ENCODE data around the gene MYZAP. TPM values are rescaled to one million over a fixed set of nuclear protein-coding genes. Genes with fewer than 3 reads are reported as not detected.

The MYZAP gene
- total and polyA plus RNA-seq, 4 donors, result 0.50 to 1.8 (median 0.99) TPM

DNA sequence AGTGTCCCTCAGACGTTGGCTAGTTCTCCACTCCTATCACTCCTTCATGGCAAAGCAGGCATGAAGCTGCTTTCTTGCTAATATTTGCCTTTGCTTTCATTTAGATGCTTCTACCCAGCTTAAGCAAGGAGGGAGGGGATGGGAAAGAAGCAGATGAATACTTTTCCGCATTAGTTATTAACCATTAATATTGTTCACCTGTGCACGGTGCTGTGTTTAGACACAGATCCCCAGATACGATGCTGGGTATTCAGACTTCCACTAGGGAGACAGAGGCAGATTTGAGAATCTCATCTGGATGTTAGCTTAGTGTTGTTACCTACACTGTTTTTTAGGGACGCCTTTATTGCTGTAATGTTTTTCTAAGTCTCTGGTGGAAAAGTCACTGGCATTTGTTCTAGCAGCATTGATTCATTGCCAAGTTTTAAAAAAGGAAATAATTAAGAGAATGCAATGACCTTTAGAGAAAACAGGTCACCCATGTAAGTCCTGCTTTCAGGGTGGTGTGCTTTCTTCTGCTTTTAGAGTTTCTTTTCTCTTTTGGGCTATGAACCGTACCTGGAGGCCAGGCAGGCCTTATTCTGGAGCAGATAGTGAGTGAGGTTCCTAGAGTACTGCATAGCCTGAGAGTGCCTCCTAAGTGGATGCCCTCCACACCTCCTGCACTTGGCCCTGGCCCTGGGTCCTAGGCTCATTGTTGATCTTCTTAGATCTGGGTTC, 55.5 kb downstream of the MYZAP start:
- H3K36me3 ChIP-seq (ENCODE audit: control insufficient read depth in 4 of 4, insufficient read depth in 3 of 4, low read depth in 1 of 4, low read length in 3 of 4), result no peaks in the 10 kb centered on the region
- H3K4me3 ChIP-seq (ENCODE audit: low read depth in 1 of 3, low read length in 3 of 3), result no peak overlapping the region
- DNase-seq (ENCODE audit: low spot score), result no peak
- H3K27me3 ChIP-seq (ENCODE audit: control insufficient read depth in 4 of 4, insufficient read depth in 4 of 4, low read length in 3 of 4), result no peaks in the 10 kb centered on the region
- H3K9me3 ChIP-seq (ENCODE audit: control insufficient read depth in 4 of 4, low read length in 3 of 4), result no peaks in the 10 kb centered on the region
- TF ChIP-seq, protein P1, sequence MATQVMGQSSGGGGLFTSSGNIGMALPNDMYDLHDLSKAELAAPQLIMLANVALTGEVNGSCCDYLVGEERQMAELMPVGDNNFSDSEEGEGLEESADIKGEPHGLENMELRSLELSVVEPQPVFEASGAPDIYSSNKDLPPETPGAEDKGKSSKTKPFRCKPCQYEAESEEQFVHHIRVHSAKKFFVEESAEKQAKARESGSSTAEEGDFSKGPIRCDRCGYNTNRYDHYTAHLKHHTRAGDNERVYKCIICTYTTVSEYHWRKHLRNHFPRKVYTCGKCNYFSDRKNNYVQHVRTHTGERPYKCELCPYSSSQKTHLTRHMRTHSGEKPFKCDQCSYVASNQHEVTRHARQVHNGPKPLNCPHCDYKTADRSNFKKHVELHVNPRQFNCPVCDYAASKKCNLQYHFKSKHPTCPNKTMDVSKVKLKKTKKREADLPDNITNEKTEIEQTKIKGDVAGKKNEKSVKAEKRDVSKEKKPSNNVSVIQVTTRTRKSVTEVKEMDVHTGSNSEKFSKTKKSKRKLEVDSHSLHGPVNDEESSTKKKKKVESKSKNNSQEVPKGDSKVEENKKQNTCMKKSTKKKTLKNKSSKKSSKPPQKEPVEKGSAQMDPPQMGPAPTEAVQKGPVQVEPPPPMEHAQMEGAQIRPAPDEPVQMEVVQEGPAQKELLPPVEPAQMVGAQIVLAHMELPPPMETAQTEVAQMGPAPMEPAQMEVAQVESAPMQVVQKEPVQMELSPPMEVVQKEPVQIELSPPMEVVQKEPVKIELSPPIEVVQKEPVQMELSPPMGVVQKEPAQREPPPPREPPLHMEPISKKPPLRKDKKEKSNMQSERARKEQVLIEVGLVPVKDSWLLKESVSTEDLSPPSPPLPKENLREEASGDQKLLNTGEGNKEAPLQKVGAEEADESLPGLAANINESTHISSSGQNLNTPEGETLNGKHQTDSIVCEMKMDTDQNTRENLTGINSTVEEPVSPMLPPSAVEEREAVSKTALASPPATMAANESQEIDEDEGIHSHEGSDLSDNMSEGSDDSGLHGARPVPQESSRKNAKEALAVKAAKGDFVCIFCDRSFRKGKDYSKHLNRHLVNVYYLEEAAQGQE (IDR thresholded peaks at IDR 0.05), result no peak
- TF ChIP-seq FOXA2 (IDR thresholded peaks at IDR 0.05) (no peak), HNF4G (IDR thresholded peaks at IDR 0.05) (no peak)
- TF ChIP-seq, protein P2, sequence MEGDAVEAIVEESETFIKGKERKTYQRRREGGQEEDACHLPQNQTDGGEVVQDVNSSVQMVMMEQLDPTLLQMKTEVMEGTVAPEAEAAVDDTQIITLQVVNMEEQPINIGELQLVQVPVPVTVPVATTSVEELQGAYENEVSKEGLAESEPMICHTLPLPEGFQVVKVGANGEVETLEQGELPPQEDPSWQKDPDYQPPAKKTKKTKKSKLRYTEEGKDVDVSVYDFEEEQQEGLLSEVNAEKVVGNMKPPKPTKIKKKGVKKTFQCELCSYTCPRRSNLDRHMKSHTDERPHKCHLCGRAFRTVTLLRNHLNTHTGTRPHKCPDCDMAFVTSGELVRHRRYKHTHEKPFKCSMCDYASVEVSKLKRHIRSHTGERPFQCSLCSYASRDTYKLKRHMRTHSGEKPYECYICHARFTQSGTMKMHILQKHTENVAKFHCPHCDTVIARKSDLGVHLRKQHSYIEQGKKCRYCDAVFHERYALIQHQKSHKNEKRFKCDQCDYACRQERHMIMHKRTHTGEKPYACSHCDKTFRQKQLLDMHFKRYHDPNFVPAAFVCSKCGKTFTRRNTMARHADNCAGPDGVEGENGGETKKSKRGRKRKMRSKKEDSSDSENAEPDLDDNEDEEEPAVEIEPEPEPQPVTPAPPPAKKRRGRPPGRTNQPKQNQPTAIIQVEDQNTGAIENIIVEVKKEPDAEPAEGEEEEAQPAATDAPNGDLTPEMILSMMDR (IDR thresholded peaks at IDR 0.05; ENCODE audit: low read depth, low read length, missing input control), result no peak
- TF ChIP-seq, protein P3, sequence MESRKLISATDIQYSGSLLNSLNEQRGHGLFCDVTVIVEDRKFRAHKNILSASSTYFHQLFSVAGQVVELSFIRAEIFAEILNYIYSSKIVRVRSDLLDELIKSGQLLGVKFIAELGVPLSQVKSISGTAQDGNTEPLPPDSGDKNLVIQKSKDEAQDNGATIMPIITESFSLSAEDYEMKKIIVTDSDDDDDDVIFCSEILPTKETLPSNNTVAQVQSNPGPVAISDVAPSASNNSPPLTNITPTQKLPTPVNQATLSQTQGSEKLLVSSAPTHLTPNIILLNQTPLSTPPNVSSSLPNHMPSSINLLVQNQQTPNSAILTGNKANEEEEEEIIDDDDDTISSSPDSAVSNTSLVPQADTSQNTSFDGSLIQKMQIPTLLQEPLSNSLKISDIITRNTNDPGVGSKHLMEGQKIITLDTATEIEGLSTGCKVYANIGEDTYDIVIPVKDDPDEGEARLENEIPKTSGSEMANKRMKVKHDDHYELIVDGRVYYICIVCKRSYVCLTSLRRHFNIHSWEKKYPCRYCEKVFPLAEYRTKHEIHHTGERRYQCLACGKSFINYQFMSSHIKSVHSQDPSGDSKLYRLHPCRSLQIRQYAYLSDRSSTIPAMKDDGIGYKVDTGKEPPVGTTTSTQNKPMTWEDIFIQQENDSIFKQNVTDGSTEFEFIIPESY (IDR thresholded peaks at IDR 0.05), result no peak
- TF ChIP-seq, protein P4, sequence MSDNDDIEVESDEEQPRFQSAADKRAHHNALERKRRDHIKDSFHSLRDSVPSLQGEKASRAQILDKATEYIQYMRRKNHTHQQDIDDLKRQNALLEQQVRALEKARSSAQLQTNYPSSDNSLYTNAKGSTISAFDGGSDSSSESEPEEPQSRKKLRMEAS (IDR thresholded peaks at IDR 0.05), result no peak
- no peak overlapping the region for H3K9ac ChIP-seq (ENCODE audit: low read depth in 1 of 2, low read length in 2 of 2)
- no peak overlapping the region for H3K27ac ChIP-seq (ENCODE audit: low read depth in 1 of 2, low read length in 2 of 2)
- 71% methylated on average over 6 of the region's 6 CpGs for WGBS
- no peaks in the 10 kb centered on the region for H3K4me1 ChIP-seq (ENCODE audit: control insufficient read depth in 4 of 4, insufficient read depth in 4 of 4, low read length in 3 of 4)

GRCh38 chr15:57647791-57648130, 56.1 kb downstream of the MYZAP start:
- WGBS, result 85% methylated on average over 3 of the region's 3 CpGs
- no peak for DNase-seq (ENCODE audit: low spot score)
- Histone ChIP-seq H3K4me1 (ENCODE audit: control insufficient read depth in 4 of 4, insufficient read depth in 4 of 4, low read length in 3 of 4) (no peaks in the 10 kb centered on the region), H3K4me3 (ENCODE audit: low read depth in 1 of 3, low read length in 3 of 3) (no peak overlapping the region), H3K27me3 (ENCODE audit: control insufficient read depth in 4 of 4, insufficient read depth in 4 of 4, low read length in 3 of 4) (no peaks in the 10 kb centered on the region), H3K36me3 (ENCODE audit: control insufficient read depth in 4 of 4, insufficient read depth in 3 of 4, low read depth in 1 of 4, low read length in 3 of 4) (no peaks in the 10 kb centered on the region), H3K9ac (ENCODE audit: low read depth in 1 of 2, low read length in 2 of 2) (no peak overlapping the region), H3K9me3 (ENCODE audit: control insufficient read depth in 4 of 4, low read length in 3 of 4) (no peaks in the 10 kb centered on the region), H3K27ac (ENCODE audit: low read depth in 1 of 2, low read length in 2 of 2) (no peak overlapping the region)
- TF ChIP-seq HNF4G (IDR thresholded peaks at IDR 0.05) (no peak), TAF1 (conservative IDR thresholded peaks at IDR 0.05) (no peak), EGR1 (IDR thresholded peaks at IDR 0.05; ENCODE audit: low read depth in 2 of 2) (no peak), NR2F2 (IDR thresholded peaks at IDR 0.05) (no peak), FOXA1 (IDR thresholded peaks at IDR 0.05) (no peak), GABPA (IDR thresholded peaks at IDR 0.05 in 1 of 2, conservative IDR thresholded peaks at IDR 0.05 in 1 of 2) (no peak), SP1 (IDR thresholded peaks at IDR 0.05) (no peak)
- TF ChIP-seq, protein P1 (IDR thresholded peaks at IDR 0.05), result no peak

All from liver (tissue), 9 donors.